22Rv1 (cell line): ENCODE results near the gene ZNF483.

ENCODE experiments used
- H3K27ac ChIP-seq: fragments of 450-650 bp; 2 replicates; pipeline ENCODE4 v1.5.1; 2017
- CTCF ChIP-seq: fragments of 450-650 bp; IDR thresholded peaks from 2 replicates; pipeline ENCODE4 v1.5.1; 2017; ENCODE audit warnings: mild to moderate bottlenecking
- ZFX ChIP-seq: fragments of 450-650 bp; IDR thresholded peaks from 2 replicates; pipeline ENCODE4 v1.6.1; 2017; ENCODE audit warnings: antibody characterized with exemption, borderline replicate concordance

Gene ZNF483

GRCh38 chr9:111516061-111516465 lies 8.9 kb upstream of the ZNF483 start:
- peak overlapping the region; percentile 49 for H3K27ac ChIP-seq
- TF ChIP-seq CTCF, result no peak
- no peak for TF ChIP-seq ZFX

- H3K27ac ChIP-seq, result peak overlapping the region; percentile 50; the same call in 1 of the 2 replicates
These were observed 286 bp upstream of the ZNF483 start for GRCh38 chr9:111524731-111525055.

GRCh38 chr9:111527347-111527746 lies 2.4 kb downstream of the ZNF483 start:
- no peak overlapping the region for H3K27ac ChIP-seq
- TF ChIP-seq CTCF (no peak), ZFX (no peak)

More at GRCh38 chr9:111524731-111525055, 286 bp upstream of the ZNF483 start:
- no peak for TF ChIP-seq ZFX
- no peak for TF ChIP-seq CTCF

- TF ChIP-seq CTCF (no peak), ZFX (no peak)
- H3K27ac ChIP-seq, result no peak overlapping the region
These were observed 4.8 kb downstream of the ZNF483 start for GRCh38 chr9:111529787-111530186.

- TF ChIP-seq ZFX, result no peak
- TF ChIP-seq CTCF, result no peak
- no peak overlapping the region for H3K27ac ChIP-seq
These were observed 6.7 kb downstream of the ZNF483 start for GRCh38 chr9:111531716-111532115.

- no peak overlapping the region for H3K27ac ChIP-seq
- TF ChIP-seq ZFX, result no peak
These were observed 8.3 kb downstream of the ZNF483 start for GRCh38 chr9:111533099-111533790.

GRCh38 chr9:111542497-111543254 lies 17.7 kb downstream of the ZNF483 start:
- no peak overlapping the region for H3K27ac ChIP-seq
- TF ChIP-seq CTCF (no peak), ZFX (no peak)
